Measurements from ENCODE around the gene CD72.
"Not testable (repeated sequence)": the region's sequence is repeated elsewhere in the genome, so short reads cannot be mapped to it uniquely, and the experiment has no call there.

CD72 gene

DNA sequence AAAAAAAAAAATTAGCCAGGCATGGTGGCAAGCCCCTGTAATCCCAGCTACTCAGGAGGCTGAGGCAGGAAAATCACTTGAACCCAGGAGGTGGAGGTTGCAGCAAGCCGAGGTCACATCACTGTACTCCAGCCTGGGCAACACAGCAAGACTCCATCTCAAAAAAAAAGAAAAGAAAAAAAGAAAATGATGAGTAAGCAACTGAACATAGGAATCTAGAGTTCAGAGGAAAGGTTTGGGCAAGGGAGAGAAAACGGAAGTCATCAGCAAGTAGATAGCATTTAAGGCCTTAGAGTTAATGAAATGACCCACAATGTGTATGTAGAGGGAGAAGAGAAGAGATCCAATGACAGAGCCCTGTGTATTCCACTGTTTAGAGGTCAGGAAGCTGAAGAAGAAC is 21.3 kb downstream of the CD72 start:
- DNase-seq (ENCODE audit: low spot score in 2 of 2); ATAC-seq; H3K36me3 Mint-ChIP-seq; H3K4me3 Mint-ChIP-seq; H3K27ac Mint-ChIP-seq; H3K9me3 Mint-ChIP-seq; H3K4me1 Mint-ChIP-seq: not testable (repeated sequence)

- no peak overlapping the region for H3K4me3 Mint-ChIP-seq
- ATAC-seq (no peak), DNase-seq (ENCODE audit: low spot score in 2 of 2) (no peak)
- no peak overlapping the region for H3K27ac Mint-ChIP-seq
- H3K4me1 Mint-ChIP-seq = no peaks in the 10 kb centered on the region
- peaks cover 9% of the 10 kb centered on the region for H3K9me3 Mint-ChIP-seq
- no peaks in the 10 kb centered on the region for H3K36me3 Mint-ChIP-seq
Measured at GRCh38 chr9:35594471-35594870, 23.7 kb downstream of the CD72 start.

DNA sequence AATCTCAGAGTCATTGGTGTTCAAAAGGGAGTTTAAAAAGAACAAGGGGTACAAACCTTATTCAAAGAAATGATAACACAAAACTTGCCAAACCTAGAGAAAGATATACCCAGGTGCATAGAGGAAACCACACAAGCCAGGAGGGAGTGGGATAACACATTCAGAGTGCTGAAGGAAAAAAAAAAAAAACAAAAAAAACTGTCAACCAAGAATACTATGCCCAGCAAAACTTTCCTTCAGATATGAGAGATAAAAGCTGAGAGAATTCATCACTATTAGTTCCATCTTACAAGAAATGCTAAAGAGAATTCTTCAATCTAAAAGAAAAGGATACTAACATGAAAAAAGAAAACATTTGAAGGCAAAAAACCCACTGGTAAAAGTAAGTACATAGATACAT is 24.6 kb downstream of the CD72 start:
- H3K4me1 Mint-ChIP-seq = no peaks in the 10 kb centered on the region
- no peaks in the 10 kb centered on the region for H3K36me3 Mint-ChIP-seq
- H3K9me3 Mint-ChIP-seq = peaks cover 9% of the 10 kb centered on the region
- H3K4me3 Mint-ChIP-seq = no peak overlapping the region
- ATAC-seq = no peak
- no peak overlapping the region for H3K27ac Mint-ChIP-seq
- DNase-seq (ENCODE audit: low spot score in 2 of 2) = no peak

- not testable (repeated sequence) for DNase-seq (ENCODE audit: low spot score in 2 of 2); H3K4me1 Mint-ChIP-seq; H3K36me3 Mint-ChIP-seq; ATAC-seq; H3K27ac Mint-ChIP-seq; H3K4me3 Mint-ChIP-seq; H3K9me3 Mint-ChIP-seq
Measured at GRCh38 chr9:35588506-35588905, 29.7 kb downstream of the CD72 start.

DNA sequence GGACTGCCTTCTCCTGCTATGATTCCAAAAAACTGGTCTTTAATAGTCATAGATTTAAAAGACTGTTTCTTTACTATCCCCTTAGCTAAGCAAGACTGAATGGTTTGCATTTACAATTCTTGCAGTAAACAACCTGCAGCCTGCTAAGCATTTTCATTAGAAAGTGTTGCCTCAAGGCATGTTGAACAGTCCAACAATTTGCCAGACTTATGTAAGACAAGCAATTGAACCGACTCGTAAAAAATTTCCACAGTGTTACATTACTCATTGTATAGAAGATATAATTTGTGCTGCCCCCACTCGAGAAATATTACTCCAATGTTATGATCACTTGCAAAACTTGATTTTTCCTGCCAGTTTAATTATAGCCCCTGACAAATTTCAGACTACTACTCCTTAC is 33.5 kb downstream of the CD72 start:
- not testable (repeated sequence) for ATAC-seq; H3K36me3 Mint-ChIP-seq; DNase-seq (ENCODE audit: low spot score in 2 of 2); H3K27ac Mint-ChIP-seq; H3K4me3 Mint-ChIP-seq
- peaks cover 21% of the 10 kb centered on the region for H3K4me1 Mint-ChIP-seq
- H3K9me3 Mint-ChIP-seq = peaks cover 10% of the 10 kb centered on the region

DNA sequence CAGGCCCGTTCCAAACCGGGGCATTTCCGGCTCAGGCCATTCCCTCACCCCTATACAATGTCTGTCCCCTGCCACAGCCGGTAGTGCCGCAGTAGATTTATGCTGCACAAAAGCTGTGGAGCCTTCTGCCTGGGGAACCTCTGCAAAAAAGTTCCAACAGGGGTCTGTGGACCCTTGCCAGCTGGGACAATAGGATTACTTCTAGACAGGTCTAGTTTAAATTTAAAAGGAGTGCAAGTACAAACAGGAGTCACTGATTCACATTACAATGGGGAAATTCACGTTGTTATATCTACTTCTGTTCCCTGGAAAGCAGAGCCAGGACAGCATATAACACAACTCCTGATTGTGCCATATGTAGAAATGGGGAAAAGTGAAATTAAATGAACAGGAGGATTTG is 34.7 kb downstream of the CD72 start:
- not testable (repeated sequence) for DNase-seq (ENCODE audit: low spot score in 2 of 2); H3K4me3 Mint-ChIP-seq; H3K27ac Mint-ChIP-seq; H3K36me3 Mint-ChIP-seq; ATAC-seq
- peaks cover 27% of the 10 kb centered on the region for H3K4me1 Mint-ChIP-seq
- H3K9me3 Mint-ChIP-seq = peaks cover 15% of the 10 kb centered on the region

DNA sequence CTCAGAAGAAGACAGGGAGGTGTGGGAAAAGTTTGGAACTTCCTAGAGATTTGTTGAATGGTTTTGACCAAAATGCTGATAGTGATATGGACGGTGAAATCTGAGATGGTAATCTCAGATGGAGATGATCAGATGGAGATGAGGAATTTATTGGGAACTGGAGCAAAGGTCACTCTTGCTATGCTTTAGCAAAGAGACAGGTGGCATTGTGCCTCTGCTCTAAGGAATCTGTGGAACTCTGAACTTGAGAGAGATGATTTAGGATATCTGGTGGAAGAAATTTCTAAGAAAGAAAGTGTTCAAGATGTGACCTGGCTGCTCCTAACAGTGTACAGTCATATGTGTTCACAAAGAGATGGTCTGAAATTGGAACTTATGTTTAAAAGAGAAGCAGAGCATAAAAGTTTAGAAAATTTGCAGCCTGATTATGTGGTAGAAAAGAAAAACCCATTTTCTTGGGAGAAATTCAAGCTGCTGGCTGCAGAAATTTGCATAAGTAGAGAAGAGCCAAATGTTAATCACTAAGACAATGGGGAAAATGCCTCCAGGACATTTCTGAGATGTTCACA is 38.5 kb downstream of the CD72 start:
- peak overlapping the region; percentile 0 for H3K4me3 Mint-ChIP-seq
- H3K4me1 Mint-ChIP-seq = peaks cover 20% of the 10 kb centered on the region
- H3K36me3 Mint-ChIP-seq; ATAC-seq; DNase-seq (ENCODE audit: low spot score in 2 of 2): not testable (repeated sequence)
- peak overlapping the region; percentile 78 for H3K27ac Mint-ChIP-seq
- peaks cover 17% of the 10 kb centered on the region for H3K9me3 Mint-ChIP-seq

DNA sequence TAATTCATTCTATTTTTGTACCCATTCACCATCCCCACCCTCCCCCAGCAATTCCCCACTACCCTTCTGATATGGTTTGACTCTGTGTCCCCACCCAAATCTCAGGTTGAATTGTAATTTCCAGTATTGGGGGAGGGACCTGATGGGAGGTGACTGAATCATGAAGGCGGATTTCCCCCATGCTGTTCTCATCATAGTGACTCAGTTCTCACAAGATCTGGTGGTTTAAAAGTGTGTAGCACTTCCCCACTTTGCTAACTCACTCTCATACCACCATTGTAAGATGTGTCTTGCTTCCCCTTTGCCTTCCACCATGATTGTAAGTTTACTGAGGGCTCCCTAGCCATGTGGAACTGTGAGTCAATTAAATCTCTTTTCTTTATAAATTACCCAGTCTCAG is 39.1 kb downstream of the CD72 start:
- Mint-ChIP-seq H3K36me3 (peaks cover 8% of the 10 kb centered on the region), H3K9me3 (peaks cover 17% of the 10 kb centered on the region), H3K4me3 (no peak overlapping the region), H3K4me1 (peaks cover 20% of the 10 kb centered on the region), H3K27ac (peak overlapping the region; percentile 78)
- ATAC-seq (peak; percentile 98), DNase-seq (ENCODE audit: low spot score in 2 of 2) (no peak)

DNA sequence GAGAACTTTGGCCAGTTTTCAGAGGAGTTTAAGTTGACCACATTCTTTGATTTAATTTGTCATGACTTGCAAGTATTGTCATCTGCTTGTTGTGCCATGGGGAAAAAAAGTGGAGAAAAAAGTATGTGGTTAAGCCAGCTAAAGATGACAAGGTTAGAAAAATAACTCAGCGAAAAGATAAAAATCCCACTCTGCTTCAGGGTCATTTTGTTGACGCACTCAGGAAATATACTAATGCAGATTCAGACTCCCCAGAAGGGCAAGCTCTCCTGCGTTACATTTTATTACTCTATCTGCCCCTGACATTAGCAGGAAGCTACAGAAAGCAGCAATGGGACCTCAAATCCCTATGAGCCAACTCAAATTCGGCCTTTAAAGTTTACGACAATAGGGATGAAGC is 40.7 kb downstream of the CD72 start:
- ATAC-seq (no peak), DNase-seq (ENCODE audit: low spot score in 2 of 2) (no peak)
- Mint-ChIP-seq H3K36me3 (peaks cover 8% of the 10 kb centered on the region), H3K4me1 (peaks cover 24% of the 10 kb centered on the region), H3K9me3 (peaks cover 17% of the 10 kb centered on the region), H3K27ac (no peak overlapping the region), H3K4me3 (no peak overlapping the region)

- Mint-ChIP-seq H3K4me1 (peaks cover 35% of the 10 kb centered on the region), H3K27ac (peak overlapping the region; percentile 5)
- ATAC-seq = no peak
Measured at GRCh38 chr9:35575478-35575877, 42.7 kb downstream of the CD72 start.

DNA sequence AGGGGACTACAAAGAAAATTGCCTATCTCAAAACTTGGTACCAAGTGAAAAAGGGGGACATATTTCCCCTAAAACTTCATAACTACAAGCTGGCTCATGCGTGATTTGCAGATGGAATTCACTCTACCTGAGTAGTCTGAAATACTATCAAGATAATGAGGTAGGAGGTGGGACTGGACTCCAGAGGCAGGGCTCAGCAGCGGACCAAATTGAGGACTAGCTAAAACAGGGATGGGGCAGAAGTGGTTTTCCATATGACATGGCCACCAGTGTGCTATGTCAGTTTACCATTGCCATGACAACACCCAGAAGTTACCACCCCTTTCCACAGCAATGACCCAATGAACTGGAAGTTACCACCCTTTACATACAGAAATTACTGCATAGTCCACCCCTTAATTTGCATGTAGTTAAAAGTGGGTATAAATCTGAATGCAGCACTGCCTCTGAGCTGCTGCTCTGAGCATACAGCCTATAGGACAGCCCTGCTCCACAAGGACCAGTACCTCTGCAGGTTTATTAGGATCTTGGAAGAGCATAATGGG is 43.6 kb downstream of the CD72 start:
- ATAC-seq (no peak), DNase-seq (ENCODE audit: low spot score in 2 of 2) (no peak)
- H3K4me1 Mint-ChIP-seq = peaks cover 34% of the 10 kb centered on the region
- peaks cover 7% of the 10 kb centered on the region for H3K9me3 Mint-ChIP-seq
- H3K4me3 Mint-ChIP-seq = no peak overlapping the region
- H3K36me3 Mint-ChIP-seq = peaks cover 7% of the 10 kb centered on the region
- H3K27ac Mint-ChIP-seq = peak overlapping the region; percentile 5

More at GRCh38 chr9:35575478-35575877, 42.7 kb downstream of the CD72 start:
- peaks cover 11% of the 10 kb centered on the region for H3K9me3 Mint-ChIP-seq
- DNase-seq (ENCODE audit: low spot score in 2 of 2) = no peak
- peaks cover 7% of the 10 kb centered on the region for H3K36me3 Mint-ChIP-seq
- no peak overlapping the region for H3K4me3 Mint-ChIP-seq

GRCh38 chr9:35570709-35571504 is 47.3 kb downstream of the CD72 start:
- ATAC-seq (peak; percentile 97), DNase-seq (ENCODE audit: low spot score in 2 of 2) (peak; percentile 25 to 74)
- no peaks in the 10 kb centered on the region for H3K9me3 Mint-ChIP-seq
- peaks cover 46% of the 10 kb centered on the region for H3K4me1 Mint-ChIP-seq
- peak overlapping the region; percentile 57 for H3K4me3 Mint-ChIP-seq
- peaks cover 7% of the 10 kb centered on the region for H3K36me3 Mint-ChIP-seq
- peak overlapping the region; percentile 94 for H3K27ac Mint-ChIP-seq

- peaks cover 49% of the 10 kb centered on the region for H3K4me1 Mint-ChIP-seq
- H3K9me3 Mint-ChIP-seq = no peaks in the 10 kb centered on the region
- peak overlapping the region; percentile 94 for H3K27ac Mint-ChIP-seq
- DNase-seq (ENCODE audit: low spot score in 2 of 2) = no peak
- H3K36me3 Mint-ChIP-seq = peaks cover 7% of the 10 kb centered on the region
- no peak for ATAC-seq
- H3K4me3 Mint-ChIP-seq = no peak overlapping the region
Measured at GRCh38 chr9:35569206-35569605, 49.0 kb downstream of the CD72 start.

- Mint-ChIP-seq H3K27ac (no peak overlapping the region), H3K4me3 (no peak overlapping the region), H3K4me1 (peaks cover 59% of the 10 kb centered on the region), H3K36me3 (peaks cover 7% of the 10 kb centered on the region), H3K9me3 (no peaks in the 10 kb centered on the region)
- DNase-seq (ENCODE audit: low spot score in 2 of 2) (no peak), ATAC-seq (no peak)
Measured at GRCh38 chr9:35568196-35568595, 50.0 kb downstream of the CD72 start.

GRCh38 chr9:35566417-35566816 is 51.8 kb downstream of the CD72 start:
- H3K36me3 Mint-ChIP-seq = peaks cover 7% of the 10 kb centered on the region
- H3K27ac Mint-ChIP-seq = no peak overlapping the region
- peaks cover 44% of the 10 kb centered on the region for H3K4me1 Mint-ChIP-seq
- ATAC-seq (no peak), DNase-seq (ENCODE audit: low spot score in 2 of 2) (no peak)
- H3K4me3 Mint-ChIP-seq = no peak overlapping the region
- no peaks in the 10 kb centered on the region for H3K9me3 Mint-ChIP-seq

- no peak overlapping the region for H3K27ac Mint-ChIP-seq
- no peak for DNase-seq (ENCODE audit: low spot score in 2 of 2)
- no peak overlapping the region for H3K4me3 Mint-ChIP-seq
- peaks cover 31% of the 10 kb centered on the region for H3K4me1 Mint-ChIP-seq
- no peak for ATAC-seq
- no peaks in the 10 kb centered on the region for H3K9me3 Mint-ChIP-seq
- H3K36me3 Mint-ChIP-seq = no peaks in the 10 kb centered on the region
Measured at GRCh38 chr9:35564658-35565061, 53.6 kb downstream of the CD72 start.

Data from stimulated activated effector memory CD8-positive, alpha-beta T cell treated with anti-CD3 and anti-CD28 coated beads, Interleukin-12 subunit alpha, Interleukin-12 subunit beta, amount 100 ng/mL, for 72 hours (primary cell).